ENCODE results near the gene HDAC4. TPM values are rescaled to one million over a fixed set of nuclear protein-coding genes. Genes with fewer than 3 reads are reported as not detected.

Gene HDAC4
- total RNA-seq, 1 experiment from 2014 or later, result 32.0 TPM

DNA sequence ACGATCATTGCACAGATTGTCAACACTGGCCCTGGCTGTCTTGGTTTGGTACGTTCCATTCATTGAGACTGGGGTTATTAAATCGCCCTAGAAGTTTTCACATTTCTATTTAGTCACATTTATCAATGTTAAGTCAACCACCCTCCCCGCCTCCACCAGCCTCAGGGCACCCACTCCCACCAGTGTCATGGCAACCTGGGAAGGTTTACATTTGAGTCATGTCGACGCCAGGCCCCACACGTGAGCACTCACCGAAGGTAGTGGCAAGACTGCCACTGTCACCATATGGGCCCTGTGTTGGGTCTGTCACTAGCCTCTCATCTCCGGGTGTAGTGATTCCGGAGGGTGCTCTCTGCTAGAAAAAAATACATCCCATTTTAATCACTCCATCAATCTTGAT lies 358.8 kb downstream of the HDAC4 start:
- no peak overlapping the region for H4K5ac ChIP-seq (ENCODE audit: insufficient read length, low read depth, low read length)
- H3K14ac ChIP-seq (ENCODE audit: insufficient read depth, low read length), result no peak overlapping the region
- H3K4me1 ChIP-seq (ENCODE audit: insufficient read depth, low read length), result no peaks in the 10 kb centered on the region
- no peak overlapping the region for H2BK120ac ChIP-seq (ENCODE audit: low read depth, low read length, poor library complexity, severe bottlenecking)
- no peak overlapping the region for H3K4ac ChIP-seq (ENCODE audit: low read depth, low read length)
- no peaks in the 10 kb centered on the region for H3K79me2 ChIP-seq (ENCODE audit: insufficient read depth, low read length)
- no peaks in the 10 kb centered on the region for H3K79me1 ChIP-seq (ENCODE audit: insufficient read depth, low read depth, low read length, poor library complexity, severe bottlenecking)
- TF ChIP-seq, protein P1, sequence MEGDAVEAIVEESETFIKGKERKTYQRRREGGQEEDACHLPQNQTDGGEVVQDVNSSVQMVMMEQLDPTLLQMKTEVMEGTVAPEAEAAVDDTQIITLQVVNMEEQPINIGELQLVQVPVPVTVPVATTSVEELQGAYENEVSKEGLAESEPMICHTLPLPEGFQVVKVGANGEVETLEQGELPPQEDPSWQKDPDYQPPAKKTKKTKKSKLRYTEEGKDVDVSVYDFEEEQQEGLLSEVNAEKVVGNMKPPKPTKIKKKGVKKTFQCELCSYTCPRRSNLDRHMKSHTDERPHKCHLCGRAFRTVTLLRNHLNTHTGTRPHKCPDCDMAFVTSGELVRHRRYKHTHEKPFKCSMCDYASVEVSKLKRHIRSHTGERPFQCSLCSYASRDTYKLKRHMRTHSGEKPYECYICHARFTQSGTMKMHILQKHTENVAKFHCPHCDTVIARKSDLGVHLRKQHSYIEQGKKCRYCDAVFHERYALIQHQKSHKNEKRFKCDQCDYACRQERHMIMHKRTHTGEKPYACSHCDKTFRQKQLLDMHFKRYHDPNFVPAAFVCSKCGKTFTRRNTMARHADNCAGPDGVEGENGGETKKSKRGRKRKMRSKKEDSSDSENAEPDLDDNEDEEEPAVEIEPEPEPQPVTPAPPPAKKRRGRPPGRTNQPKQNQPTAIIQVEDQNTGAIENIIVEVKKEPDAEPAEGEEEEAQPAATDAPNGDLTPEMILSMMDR (conservative IDR thresholded peaks at IDR 0.05), result no peak
- no peak overlapping the region for H3T11ph ChIP-seq (ENCODE audit: low read length)
- H3K36me3 Mint-ChIP-seq (ENCODE audit: insufficient read depth in 1 of 3, low read depth in 3 of 3), result no peaks in the 10 kb centered on the region; a peak in 1 of 7 replicates
- no peak for DNase-seq
- no peak overlapping the region for H3K27ac Mint-ChIP-seq
- H2BK15ac ChIP-seq (ENCODE audit: low read depth, low read length), result no peak overlapping the region
- H2BK5ac ChIP-seq (ENCODE audit: insufficient read length, low read length), result no peak overlapping the region
- no peaks in the 10 kb centered on the region for H3K23me2 ChIP-seq (ENCODE audit: insufficient read length, low read depth, low read length, poor library complexity, severe bottlenecking)
- WGBS (ENCODE audit: extremely low coverage, insufficient read length, low lambda C conversion rate), result no CpG with 5 or more reads among the region's 10 CpGs
- no peaks in the 10 kb centered on the region for H3K27me3 ChIP-seq (ENCODE audit: insufficient read depth, low read length)
- no peak overlapping the region for H2BK20ac ChIP-seq (ENCODE audit: low read depth, low read length, poor library complexity, severe bottlenecking)
- no peaks in the 10 kb centered on the region for H3K9me3 Mint-ChIP-seq
- H4K8ac ChIP-seq (replicated peaks; ENCODE audit: insufficient read length, low read depth, low read length), result no peak overlapping the region
- H3K9me3 ChIP-seq (ENCODE audit: control insufficient read depth, low read depth, low read length), result no peaks in the 10 kb centered on the region
- H4K20me1 ChIP-seq (ENCODE audit: control insufficient read depth, insufficient read depth, insufficient read length), result no peaks in the 10 kb centered on the region
- H2BK12ac ChIP-seq (ENCODE audit: insufficient read length, low read depth, low read length), result no peak overlapping the region
- no peak overlapping the region for H3K4me3 Mint-ChIP-seq
- H2AK5ac ChIP-seq (ENCODE audit: insufficient read length, low read length), result no peak overlapping the region
- peaks cover 10% of the 10 kb centered on the region for H3K27me3 Mint-ChIP-seq (ENCODE audit: low read depth)
- H3K9ac ChIP-seq (ENCODE audit: extremely low read depth, insufficient read length, low read length), result no peak overlapping the region
- H3K23ac ChIP-seq (ENCODE audit: insufficient read length, low read depth, low read length), result no peak overlapping the region
- no peak overlapping the region for H3K18ac ChIP-seq (ENCODE audit: insufficient read length, low read depth, low read length)
- H3K4me1 Mint-ChIP-seq, result 0 out of 4 replicates have a peak, but pooled peaks cover 0 to 2% of the 10 kb centered on the region in 2 experiments
- H3K4me2 ChIP-seq (ENCODE audit: insufficient read depth, insufficient read length, low read length), result no peak overlapping the region
- no peak overlapping the region for H3K27ac ChIP-seq (ENCODE audit: insufficient read length, low read depth, low read length)
- H2AFZ ChIP-seq (ENCODE audit: low read length), result no peak overlapping the region
- H3K56ac ChIP-seq (ENCODE audit: insufficient read length, low read depth, low read length), result no peak overlapping the region
- no peak overlapping the region for H4K91ac ChIP-seq (ENCODE audit: insufficient read length, low read depth, low read length)
